ENCODE data around the gene YY1AP1.
"Not testable (repeated sequence)": the region's sequence is repeated elsewhere in the genome, so short reads cannot be mapped to it uniquely, and the experiment has no call there.

Gene YY1AP1

GRCh38 chr1:155688324-155689080 lies at the start of gene YY1AP1:
Gene YY1AP1 (minus strand): TSS chr1:155688774. CDS start chr1:155680436, 8,338 bp downstream.
- DNase-seq (ENCODE audit: low spot score): peak; percentile 94

- peak; percentile 86 for DNase-seq (ENCODE audit: low spot score)
Observed at GRCh38 chr1:155729031-155729898, 40.7 kb upstream of the YY1AP1 start.

DNA sequence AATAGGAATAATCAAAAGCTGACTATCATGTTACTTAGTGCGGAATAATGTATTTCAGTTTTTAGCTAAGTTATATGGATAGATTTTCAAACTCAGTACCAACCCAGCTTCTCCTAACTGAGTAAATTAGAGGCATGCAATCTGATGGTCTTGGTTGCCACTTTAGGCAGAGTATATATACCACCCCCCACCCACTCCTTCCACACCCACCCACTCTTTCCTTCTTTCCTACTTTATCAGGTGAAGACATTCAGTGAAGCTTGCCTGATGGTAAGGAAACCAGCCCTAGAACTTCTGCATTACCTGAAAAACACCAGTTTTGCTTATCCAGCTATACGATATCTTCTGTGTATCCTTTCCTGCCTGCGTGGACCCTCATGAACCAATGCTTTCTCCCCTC lies 36.6 kb upstream of the YY1AP1 start:
- no peak for DNase-seq (ENCODE audit: low spot score)

GRCh38 chr1:155719703-155720102 lies 31.1 kb upstream of the YY1AP1 start:
- no peak for DNase-seq (ENCODE audit: low spot score)

GRCh38 chr1:155718524-155719115 lies 30.0 kb upstream of the YY1AP1 start:
- peak; percentile 48 for DNase-seq (ENCODE audit: low spot score)

DNA sequence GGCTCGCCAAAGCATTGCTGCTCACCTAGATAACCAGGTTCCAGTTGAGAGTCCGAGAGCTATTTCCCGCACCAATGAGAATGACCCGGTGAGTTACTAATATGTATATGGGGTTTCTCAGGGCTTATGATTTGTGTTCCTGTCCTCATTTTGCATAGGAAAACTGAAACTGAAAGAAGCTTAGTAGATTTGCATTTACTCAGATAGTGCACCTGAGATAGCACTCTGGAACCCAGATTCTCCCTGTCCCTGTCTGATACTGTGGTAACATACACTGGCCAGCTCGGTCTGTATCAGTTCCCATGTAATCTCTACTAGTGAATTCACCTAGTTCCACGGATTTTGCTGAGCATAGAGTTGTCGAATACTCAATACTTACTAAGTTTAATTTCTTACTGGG lies 28.5 kb upstream of the YY1AP1 start:
- no peak for DNase-seq (ENCODE audit: low spot score)

DNA sequence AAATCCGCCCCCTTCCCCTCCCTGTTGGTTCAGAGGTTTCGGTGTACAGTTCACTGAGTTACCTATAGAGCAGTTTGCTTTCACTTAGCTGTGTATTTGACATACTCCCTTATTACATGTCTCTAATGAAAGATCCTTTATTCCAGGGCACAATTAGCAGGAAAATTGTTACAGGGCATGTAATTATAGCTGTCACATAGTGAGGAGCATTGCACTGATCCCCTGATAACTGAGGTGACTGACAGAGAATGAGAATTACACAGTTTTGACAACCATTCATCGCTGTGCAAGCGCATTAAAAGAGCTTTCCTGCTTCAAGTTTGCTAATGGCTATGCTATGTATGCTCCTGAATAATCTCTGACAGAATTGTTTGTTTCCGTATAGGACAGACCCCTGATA lies 27.2 kb upstream of the YY1AP1 start:
- DNase-seq (ENCODE audit: low spot score): no peak

DNA sequence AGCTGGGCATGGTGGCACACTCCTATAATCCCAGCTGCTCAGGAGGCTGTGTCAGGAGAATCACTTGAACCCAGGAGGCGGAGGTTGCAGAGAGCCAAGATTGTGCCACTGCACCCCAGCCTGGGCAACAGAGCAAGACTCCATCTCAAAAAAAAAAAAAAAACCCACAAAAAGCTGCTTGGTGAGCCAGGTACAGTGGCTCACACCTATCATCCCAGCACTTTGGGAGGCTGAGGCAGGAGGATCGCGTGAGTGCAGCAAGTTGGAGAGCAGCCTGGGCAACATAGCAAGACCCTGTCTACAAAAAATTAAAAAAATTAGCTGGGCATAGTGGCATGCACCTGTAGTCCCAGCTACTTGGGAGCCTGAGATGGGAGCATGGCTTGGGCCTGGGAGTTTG lies 26.5 kb upstream of the YY1AP1 start:
- DNase-seq (ENCODE audit: low spot score): not testable (repeated sequence)

DNA sequence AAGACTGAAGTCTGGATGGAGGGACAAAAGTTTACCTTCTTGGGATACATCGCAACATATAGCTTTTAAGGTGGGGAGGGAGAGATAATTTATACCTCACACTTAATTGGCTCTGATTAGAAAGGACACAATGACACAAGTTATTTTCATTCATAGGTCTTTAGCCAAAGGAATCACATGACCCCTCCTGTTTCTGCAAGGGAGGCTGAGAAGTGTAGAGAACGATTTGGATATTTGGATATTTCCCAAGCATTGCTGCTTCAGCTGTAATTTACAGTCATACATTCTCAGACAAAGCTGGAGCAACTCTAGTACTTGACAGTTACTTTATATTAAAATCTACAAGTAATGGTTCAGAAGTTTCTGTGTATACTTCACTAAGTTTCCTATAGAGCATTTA lies 24.5 kb upstream of the YY1AP1 start:
- DNase-seq (ENCODE audit: low spot score): no peak

GRCh38 chr1:155712636-155713035 lies 24.1 kb upstream of the YY1AP1 start:
- DNase-seq (ENCODE audit: low spot score): peak; percentile 9

GRCh38 chr1:155711457-155711856 lies 22.9 kb upstream of the YY1AP1 start:
- DNase-seq (ENCODE audit: low spot score): not testable (repeated sequence)

DNA sequence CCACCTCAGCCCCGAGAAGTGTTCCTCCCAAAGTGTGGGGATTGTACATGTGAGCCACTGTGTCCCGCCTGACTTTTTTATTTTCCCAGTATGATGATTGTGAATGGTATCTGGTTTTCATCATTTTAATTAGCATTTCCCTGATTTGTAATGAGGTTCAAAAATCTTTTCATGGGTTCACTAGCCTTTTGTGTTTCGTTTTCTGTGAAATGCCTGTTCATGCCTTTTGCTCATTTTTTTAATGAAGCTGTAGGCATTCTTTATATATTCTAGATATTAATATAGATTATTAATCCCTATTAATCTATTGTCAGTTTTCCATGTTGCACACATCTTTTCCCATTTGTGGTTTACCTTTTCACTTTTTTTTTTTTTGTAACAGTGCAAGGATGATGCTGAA lies 20.8 kb upstream of the YY1AP1 start:
- DNase-seq (ENCODE audit: low spot score): no peak

DNA sequence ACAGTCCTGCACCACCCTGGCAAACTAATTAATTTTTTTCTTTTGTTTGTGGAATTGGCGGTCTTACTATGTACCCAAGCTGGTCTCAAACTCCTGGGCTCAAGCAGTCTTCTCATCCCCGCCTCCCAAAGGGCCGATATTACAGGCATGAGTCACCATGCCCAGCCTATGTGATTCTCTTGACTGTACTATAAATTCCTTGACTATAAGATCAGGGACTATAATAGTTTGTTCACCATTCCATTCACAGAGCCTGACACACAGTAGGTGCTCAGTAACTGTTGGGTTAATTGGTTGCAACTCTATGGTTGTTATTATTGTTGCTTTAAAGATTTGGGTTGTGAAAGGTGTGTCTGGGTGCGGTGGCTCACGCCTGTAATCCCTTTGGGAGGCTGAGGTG lies 17.6 kb upstream of the YY1AP1 start:
- DNase-seq (ENCODE audit: low spot score): no peak

DNA sequence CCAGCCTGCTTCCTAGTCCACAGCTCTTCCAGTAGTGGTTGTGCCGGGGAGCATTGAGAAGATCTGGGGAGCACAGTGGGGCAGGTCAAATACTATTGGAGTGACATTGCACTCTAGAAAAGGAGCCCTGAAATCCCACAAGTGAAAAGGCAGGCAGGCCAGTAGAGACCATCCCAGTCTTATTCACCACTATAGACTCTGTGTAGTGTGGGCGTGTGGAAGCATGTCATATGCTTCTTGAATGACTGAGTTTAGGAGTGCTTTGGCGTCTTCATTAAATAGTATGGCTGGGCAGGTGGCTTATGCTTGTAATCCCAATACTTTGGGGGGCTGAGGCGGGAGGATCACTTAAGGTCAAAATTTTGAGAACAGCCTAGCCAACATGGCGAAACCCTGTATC lies 15.8 kb upstream of the YY1AP1 start:
- not testable (repeated sequence) for DNase-seq (ENCODE audit: low spot score)

- DNase-seq (ENCODE audit: low spot score): no peak
Observed at GRCh38 chr1:155703216-155703615, 14.6 kb upstream of the YY1AP1 start.

GRCh38 chr1:155701675-155702074 lies 13.1 kb upstream of the YY1AP1 start:
- DNase-seq (ENCODE audit: low spot score): not testable (repeated sequence)

DNA sequence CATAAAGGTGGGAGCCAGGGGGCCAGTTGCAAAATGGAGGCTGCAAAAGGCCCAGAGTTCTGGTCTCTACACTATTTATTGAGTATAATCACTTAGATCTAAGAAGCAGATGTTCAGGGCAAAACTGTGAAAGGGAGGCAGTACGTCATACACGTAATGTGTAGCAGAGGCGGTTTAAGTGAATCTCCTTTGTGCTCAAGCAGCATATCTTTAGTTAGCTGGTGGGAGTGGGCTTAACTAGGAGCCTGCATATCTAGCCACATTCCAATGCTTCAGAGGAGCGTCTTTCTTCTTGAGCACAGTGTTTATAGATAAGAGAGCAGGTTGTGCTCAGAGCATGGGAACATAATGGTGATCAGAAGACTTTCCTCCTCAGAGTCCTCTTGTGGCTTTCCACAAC lies 10.5 kb upstream of the YY1AP1 start:
- not testable (repeated sequence) for DNase-seq (ENCODE audit: low spot score)

DNA sequence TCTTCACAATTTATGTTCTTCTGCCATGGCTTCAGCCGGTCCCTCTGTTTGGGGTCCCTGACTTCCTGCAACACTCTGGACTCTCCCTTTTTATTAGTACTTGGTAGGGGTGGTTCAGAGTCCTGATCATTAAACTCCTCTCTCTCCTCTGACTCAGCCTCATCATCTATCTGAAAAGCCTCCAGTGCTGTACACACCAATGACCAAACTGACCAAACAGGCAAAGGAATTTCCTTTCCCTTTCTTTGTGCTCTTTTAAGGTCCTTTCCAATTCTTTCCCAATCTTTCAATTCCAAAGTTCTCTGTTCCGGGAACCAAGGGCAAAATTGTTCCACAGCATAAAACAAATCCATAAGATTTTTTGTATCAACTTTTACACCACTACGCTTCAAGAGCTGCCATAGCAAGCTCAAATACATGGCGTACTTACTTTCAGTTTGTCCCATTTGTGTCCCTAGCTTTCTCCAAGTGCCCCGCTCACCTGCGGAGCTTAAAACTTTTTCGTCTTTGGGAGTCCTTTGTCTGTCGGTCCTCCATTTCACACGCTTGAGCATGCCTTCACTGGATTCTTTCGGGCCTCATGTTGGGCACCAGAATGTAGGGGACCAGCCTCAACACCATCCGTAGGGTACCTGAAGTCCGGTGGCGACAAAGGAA lies 9.9 kb upstream of the YY1AP1 start:
- no peak for DNase-seq (ENCODE audit: low spot score)

DNA sequence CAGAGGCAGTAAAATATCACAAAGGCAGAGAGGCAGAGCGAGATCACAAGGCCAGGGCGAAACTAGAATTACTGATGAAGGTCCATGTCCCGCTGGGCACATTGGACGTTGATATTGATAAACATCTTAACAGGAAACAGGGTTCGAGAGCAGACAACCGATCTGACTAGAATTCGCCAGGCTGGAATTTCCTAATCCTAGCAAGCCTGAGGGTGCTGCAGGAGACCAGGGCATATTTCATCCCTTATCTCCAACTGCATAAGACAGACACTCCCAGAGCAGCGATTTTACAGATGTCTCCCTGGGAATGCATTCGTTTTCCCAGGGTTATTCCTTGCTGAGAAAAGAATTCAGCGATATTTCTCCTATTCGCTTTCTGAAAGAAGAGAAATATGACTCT lies 9.0 kb upstream of the YY1AP1 start:
- not testable (repeated sequence) for DNase-seq (ENCODE audit: low spot score)

DNA sequence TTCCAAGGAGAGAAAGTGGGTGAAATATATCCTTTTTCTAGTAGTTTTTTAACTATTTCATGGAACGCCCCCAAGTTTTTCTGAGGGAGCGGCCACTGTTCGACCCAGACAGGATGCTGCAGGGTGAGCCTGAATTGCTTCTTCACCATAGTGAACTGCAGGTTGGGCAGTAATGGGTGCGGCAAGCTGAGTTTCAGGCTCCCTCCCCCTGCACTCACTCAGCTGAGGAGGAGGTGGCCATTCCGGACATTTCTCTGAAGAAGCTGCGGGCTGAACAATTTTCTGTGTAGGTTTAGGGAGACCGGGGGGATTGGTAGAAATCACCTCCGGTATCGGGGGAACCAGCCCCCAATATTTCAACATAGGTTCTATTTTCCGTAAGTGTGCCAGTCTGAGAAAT lies 8.5 kb upstream of the YY1AP1 start:
- DNase-seq (ENCODE audit: low spot score): no peak

GRCh38 chr1:155696524-155696923 lies 8.0 kb upstream of the YY1AP1 start:
- no peak for DNase-seq (ENCODE audit: low spot score)

DNA sequence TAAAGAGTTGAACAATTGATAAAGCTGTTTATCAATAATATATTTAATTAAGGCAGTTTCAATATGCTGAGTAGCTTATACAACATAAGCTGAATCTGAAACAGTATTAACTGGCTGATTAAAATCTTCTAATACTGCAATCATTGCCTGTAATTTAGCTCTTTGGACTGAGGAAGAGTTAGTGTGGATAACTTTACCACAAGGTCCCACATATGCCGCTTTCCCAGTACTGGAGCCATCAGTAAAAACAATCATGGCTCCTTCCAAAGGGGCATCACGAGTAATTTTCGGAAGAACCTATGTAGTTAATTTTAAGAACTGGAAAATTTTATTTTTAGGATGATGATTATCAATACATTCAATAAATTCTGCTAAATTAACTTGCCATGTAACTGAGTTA lies 7.0 kb upstream of the YY1AP1 start:
- DNase-seq (ENCODE audit: low spot score): no peak

All from Ammon's horn (tissue), 1 donor.